GM23248 (cell line): ENCODE measurements around the gene ZFPM1.

Experiments used
- EZH2 ChIP-seq: fragments of 200-600 bp; sonication (generic); IDR thresholded peaks from 2 replicates; pipeline ENCODE4 v1.6.1; 2018; ENCODE audit warnings: antibody characterized with exemption, mild to moderate bottlenecking; ENCODE audit not compliant: insufficient read depth, poor library complexity, severe bottlenecking
- EZH2phosphoT487 ChIP-seq: fragments of 200-600 bp; sonication (generic); IDR thresholded peaks from 2 replicates; pipeline ENCODE4 v1.6.1; 2018; ENCODE audit warnings: antibody characterized with exemption, moderate library complexity, mild to moderate bottlenecking, low read depth; ENCODE audit not compliant: insufficient read depth

GRCh38 chr16:88532434-88533241 is 79.6 kb downstream of the ZFPM1 start:
- TF ChIP-seq EZH2: no peak
- TF ChIP-seq EZH2phosphoT487: no peak
